Esophagus (tissue), 2 donors: ENCODE results near the gene REXO4. TPM values are rescaled to one million over a fixed set of nuclear protein-coding genes. Genes with fewer than 3 reads are reported as not detected.
A peak's percentile ranks its signal among the peaks of the same experiment; 100 is the strongest.

Experiments used
- H3K27ac ChIP-seq, 2 donors: one replicate each; pipeline ENCODE4 v1.5.1; 2013; ENCODE audit warnings: low read depth in 2 of 2, mild to moderate bottlenecking in 2 of 2, inconsistent platforms in 1 of 2, low read length in 1 of 2, moderate library complexity in 1 of 2
- H3K27me3 ChIP-seq, 2 donors: one replicate each; pipeline ENCODE4 v1.6.1; 2013; ENCODE audit warnings: low read length in 2 of 2, control low read depth in 1 of 2, mild to moderate bottlenecking in 1 of 2; ENCODE audit not compliant: insufficient read depth in 2 of 2, control insufficient read depth in 1 of 2
- H3K36me3 ChIP-seq, 2 donors: one replicate each; pipeline ENCODE4 v1.6.1; 2013; ENCODE audit warnings: low read length in 1 of 2; ENCODE audit not compliant: control insufficient read depth in 2 of 2, insufficient read depth in 2 of 2
- H3K4me1 ChIP-seq, 2 donors: one replicate each; pipeline ENCODE4 v1.6.1; 2013; ENCODE audit warnings: low read length in 1 of 2; ENCODE audit not compliant: control insufficient read depth in 2 of 2, insufficient read depth in 2 of 2
- H3K4me3 ChIP-seq, 2 donors: one replicate each; pipeline ENCODE4 v1.5.1; 2013; ENCODE audit warnings: low read length in 2 of 2, mild to moderate bottlenecking in 2 of 2, low read depth in 1 of 2, moderate library complexity in 1 of 2
- H3K9me3 ChIP-seq, 2 donors: one replicate each; pipeline ENCODE4 v1.6.1; 2013; ENCODE audit warnings: mild to moderate bottlenecking in 2 of 2, low read depth in 1 of 2, low read length in 1 of 2, moderate library complexity in 1 of 2; ENCODE audit not compliant: control insufficient read depth in 2 of 2, insufficient read depth in 1 of 2
- WGBS, 2 donors: extraction: QIAGEN DNeasy Blood & Tissue Kit; methylation state at CpG; one replicate each; pipeline ENCODE4 v1.1.7; 2013; 5-methylcytosine and 5-hydroxymethylcytosine counted together
- polyA plus RNA-seq, 2 donors: library from polyadenylated mRNA; stranded (reverse); fragments of 200-250 nt; gene quantifications; one replicate each; pipeline ENCODE4 v1.2.3, GENCODE V29; 2013
- donor health status: healthy with polysubstance abuse.
- donor health status: Bipolar disorder and iron deficiency.

The REXO4 gene, protein sequence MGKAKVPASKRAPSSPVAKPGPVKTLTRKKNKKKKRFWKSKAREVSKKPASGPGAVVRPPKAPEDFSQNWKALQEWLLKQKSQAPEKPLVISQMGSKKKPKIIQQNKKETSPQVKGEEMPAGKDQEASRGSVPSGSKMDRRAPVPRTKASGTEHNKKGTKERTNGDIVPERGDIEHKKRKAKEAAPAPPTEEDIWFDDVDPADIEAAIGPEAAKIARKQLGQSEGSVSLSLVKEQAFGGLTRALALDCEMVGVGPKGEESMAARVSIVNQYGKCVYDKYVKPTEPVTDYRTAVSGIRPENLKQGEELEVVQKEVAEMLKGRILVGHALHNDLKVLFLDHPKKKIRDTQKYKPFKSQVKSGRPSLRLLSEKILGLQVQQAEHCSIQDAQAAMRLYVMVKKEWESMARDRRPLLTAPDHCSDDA
- 10 to 100 TPM; 10.6 to 15.2 TPM for polyA plus RNA-seq

GRCh38 chr9:133417541-133418461 lies at the start of gene REXO4:
TSS of gene REXO4 (minus strand) at chr9:133418010. CDS start at chr9:133417844, 166 bp downstream.
- Histone ChIP-seq H3K36me3 (peaks cover 7 to 15% of the 10 kb centered on the region in 2 donors), H3K4me3 (peak within 1 kb of the TSS; percentile 76 to 88), H3K27ac (peak within 1 kb of the TSS; percentile 72 to 90), H3K4me1 (peaks cover 9 to 11% of the 10 kb centered on the region in 2 donors), H3K27me3 (no peaks in the 10 kb centered on the region), H3K9me3 (no peaks in the 10 kb centered on the region)
- WGBS, 2 donors = 0 to 2% methylated on average over 75 of the region's 75 CpGs

- Histone ChIP-seq H3K4me1 (no peaks in the 10 kb centered on the region), H3K9me3 (no peaks in the 10 kb centered on the region), H3K27me3 (no peaks in the 10 kb centered on the region), H3K4me3 (no peak overlapping the region), H3K27ac (no peak overlapping the region), H3K36me3 (peaks cover 0 to 12% of the 10 kb centered on the region in 2 donors)
- WGBS, 2 donors = 83 to 86% methylated on average over 10 of the region's 10 CpGs
Measured at GRCh38 chr9:133467101-133467500, 49.3 kb upstream of the REXO4 start.

GRCh38 chr9:133465984-133466383 lies 48.2 kb upstream of the REXO4 start:
- 81 to 83% methylated on average over 6 of the region's 6 CpGs for WGBS, 2 donors
- Histone ChIP-seq H3K27ac (no peak overlapping the region), H3K36me3 (peaks cover 0 to 12% of the 10 kb centered on the region in 2 donors), H3K27me3 (no peaks in the 10 kb centered on the region), H3K9me3 (no peaks in the 10 kb centered on the region), H3K4me3 (no peak overlapping the region), H3K4me1 (peaks cover 0 to 1% of the 10 kb centered on the region in 2 donors)

- WGBS, 2 donors = 93% methylated on average over 10 of the region's 10 CpGs
- Histone ChIP-seq H3K4me3 (no peak overlapping the region), H3K36me3 (peaks cover 0 to 12% of the 10 kb centered on the region in 2 donors), H3K27ac (no peak overlapping the region), H3K27me3 (no peaks in the 10 kb centered on the region), H3K9me3 (no peaks in the 10 kb centered on the region), H3K4me1 (peaks cover 0 to 7% of the 10 kb centered on the region in 2 donors)
Measured at GRCh38 chr9:133464638-133465037, 46.8 kb upstream of the REXO4 start.

DNA sequence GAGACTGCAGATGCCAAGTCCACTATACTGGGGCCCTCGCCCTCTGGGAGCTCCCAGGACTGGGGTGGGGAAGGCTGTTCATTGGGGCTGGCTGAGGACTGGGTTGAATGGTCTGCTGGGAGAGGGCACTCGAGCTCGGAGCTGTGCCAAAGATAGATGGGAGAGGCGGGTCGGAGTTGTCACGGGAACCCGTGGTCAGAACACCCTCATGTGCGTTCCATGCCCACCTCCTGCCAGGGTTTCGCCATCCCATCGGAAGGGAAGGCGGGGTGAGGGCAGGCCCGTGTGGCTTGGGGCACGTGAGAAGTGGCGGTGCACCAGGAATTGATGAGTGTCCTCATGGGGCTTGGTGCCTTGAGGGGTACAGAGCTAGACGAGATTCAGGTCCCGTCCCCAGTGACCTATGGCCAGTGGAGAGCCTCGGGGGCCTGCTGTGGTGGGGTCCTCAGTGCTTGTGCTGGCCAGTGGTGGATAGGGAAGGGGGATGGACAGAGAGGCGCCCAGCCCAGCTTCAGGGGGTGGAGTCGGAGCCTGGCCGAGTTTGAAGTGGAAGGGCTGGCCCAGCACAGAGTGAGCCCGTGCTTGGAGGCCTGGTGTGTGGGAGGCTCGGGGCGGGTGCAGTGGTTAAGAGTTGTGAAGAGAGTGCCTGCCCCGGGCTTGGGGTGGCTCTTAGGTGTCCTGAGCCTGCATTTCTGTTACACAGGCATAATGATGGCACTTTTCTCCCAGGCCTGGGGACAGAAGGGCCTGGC lies 46.2 kb upstream of the REXO4 start:
- H3K27ac ChIP-seq = no peak overlapping the region
- no peaks in the 10 kb centered on the region for H3K27me3 ChIP-seq
- peaks cover 0 to 12% of the 10 kb centered on the region in 2 donors for H3K36me3 ChIP-seq
- 80 to 83% methylated on average over 24 of the region's 24 CpGs for WGBS, 2 donors
- no peaks in the 10 kb centered on the region for H3K9me3 ChIP-seq
- no peak overlapping the region for H3K4me3 ChIP-seq
- H3K4me1 ChIP-seq = peaks cover 0 to 7% of the 10 kb centered on the region in 2 donors

DNA sequence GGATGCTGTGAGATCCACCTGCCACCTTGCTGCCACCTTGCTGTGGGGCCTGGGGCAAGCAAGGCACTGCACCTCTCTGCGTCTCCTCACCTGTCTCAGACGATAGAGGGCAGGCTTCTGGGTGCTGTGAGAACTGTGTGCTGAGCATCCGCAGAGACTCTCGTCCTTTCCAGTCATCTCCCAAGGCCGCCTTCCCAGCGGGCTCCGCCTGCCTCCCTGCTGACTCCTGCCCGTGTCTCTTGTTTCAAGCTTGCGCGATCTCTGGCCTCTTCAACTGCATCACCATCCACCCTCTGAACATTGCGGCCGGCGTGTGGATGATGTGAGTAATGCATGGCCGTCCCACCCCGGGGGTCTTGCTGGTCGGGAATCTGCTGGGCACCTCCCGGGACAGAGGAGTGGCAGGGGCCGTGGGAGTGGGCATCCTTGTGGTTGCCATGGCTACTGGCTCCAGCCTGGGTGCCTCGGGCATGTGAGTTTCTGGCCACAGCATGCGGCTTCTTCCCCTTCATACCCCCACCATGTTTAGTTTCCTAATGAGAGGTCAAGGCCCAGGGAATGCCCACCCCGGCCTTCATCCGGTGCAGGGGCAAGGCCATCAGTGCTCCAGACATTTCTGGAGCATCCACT lies 45.5 kb upstream of the REXO4 start:
- Histone ChIP-seq H3K4me1 (peaks cover 0 to 7% of the 10 kb centered on the region in 2 donors), H3K36me3 (peaks cover 0 to 9% of the 10 kb centered on the region in 2 donors), H3K9me3 (no peaks in the 10 kb centered on the region), H3K4me3 (no peak overlapping the region), H3K27me3 (no peaks in the 10 kb centered on the region), H3K27ac (no peak overlapping the region)
- WGBS, 2 donors = 89 to 91% methylated on average over 22 of the region's 22 CpGs

DNA sequence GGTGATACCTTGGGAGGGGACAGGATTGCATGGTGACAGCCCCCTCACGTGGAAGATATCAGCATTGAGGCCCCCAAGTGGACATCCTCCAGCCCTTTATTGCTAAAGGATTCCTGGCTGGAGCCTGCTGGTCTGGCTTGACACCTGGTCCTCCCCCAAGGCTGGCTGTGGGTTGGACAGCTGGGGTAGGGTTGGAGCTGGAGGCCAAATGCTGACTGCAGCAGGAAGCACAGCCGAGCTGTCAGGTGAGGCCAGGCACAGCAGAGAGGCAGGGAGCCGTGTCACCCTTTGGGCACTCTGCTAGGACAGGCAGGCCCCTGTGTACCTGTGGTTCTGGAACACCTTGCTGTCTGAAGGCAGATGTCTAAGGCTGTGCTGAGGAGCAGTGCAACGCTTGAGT lies 44.2 kb upstream of the REXO4 start:
- H3K27ac ChIP-seq = no peak overlapping the region
- H3K27me3 ChIP-seq = no peaks in the 10 kb centered on the region
- H3K4me1 ChIP-seq = peaks cover 0 to 7% of the 10 kb centered on the region in 2 donors
- H3K36me3 ChIP-seq = peaks cover 0 to 6% of the 10 kb centered on the region in 2 donors
- no peak overlapping the region for H3K4me3 ChIP-seq
- 71% methylated on average over 4 of the region's 4 CpGs for WGBS, 2 donors
- H3K9me3 ChIP-seq = no peaks in the 10 kb centered on the region

DNA sequence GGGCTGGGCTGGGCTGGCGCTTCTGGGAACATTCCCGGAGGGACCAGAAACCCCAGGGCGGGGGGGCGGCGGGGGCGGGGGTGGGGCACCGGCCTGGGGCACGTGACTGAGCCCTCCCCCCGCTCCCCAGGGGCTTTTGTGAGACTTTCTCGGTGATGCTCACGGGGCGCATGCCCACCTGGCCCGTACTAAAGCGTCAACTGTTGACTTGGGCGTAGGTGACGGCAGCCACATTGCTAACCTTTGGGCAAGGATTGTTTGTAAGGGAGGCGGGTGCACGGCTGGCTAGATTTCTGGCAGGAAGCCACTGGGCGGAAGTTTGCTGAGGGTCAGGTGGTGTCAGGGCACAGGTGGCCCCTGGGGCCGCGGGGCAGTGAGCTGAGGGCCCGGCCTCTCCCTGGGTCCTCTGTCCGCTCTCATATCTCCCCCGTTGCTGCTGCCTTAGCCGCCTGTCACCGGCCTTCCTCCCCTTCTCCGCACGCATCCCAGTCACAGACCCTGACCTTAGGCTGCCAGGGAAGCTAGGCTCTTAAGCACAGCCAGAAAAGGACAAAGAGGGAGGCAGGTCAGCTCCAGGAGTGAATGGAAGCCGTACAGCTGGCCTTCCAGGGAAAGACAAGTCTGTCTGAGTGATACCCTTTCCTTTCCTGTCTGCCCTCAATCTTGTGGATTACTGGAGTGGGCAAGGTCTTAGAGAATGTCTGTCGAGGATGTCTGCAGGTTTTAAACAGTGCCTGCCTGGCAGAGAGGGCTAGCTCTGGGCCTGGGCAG lies 42.8 kb upstream of the REXO4 start:
- 14 to 19% methylated on average over 21 to 30 of the region's 30 CpGs for WGBS, 2 donors
- no peaks in the 10 kb centered on the region for H3K27me3 ChIP-seq
- H3K36me3 ChIP-seq = peaks cover 0 to 6% of the 10 kb centered on the region in 2 donors
- no peaks in the 10 kb centered on the region for H3K9me3 ChIP-seq
- H3K4me3 ChIP-seq = peak overlapping the region; percentile 66 to 79
- peaks cover 0 to 7% of the 10 kb centered on the region in 2 donors for H3K4me1 ChIP-seq
- peak overlapping the region; percentile 72 to 91 for H3K27ac ChIP-seq
